Mesothelial cell of epicardium (in vitro differentiated cells): ENCODE data around the gene EYA3. TPM values are rescaled to one million over a fixed set of nuclear protein-coding genes. Genes with fewer than 3 reads are reported as not detected.

Source experiments
- DNase-seq, 2 experiments: peaks; one replicate each; pipeline ENCODE4 v3.0.0; 2021; ENCODE audit warnings: low spot score in 2 of 2; ENCODE audit not compliant: unreplicated experiment in 2 of 2
- H3K27ac Mint-ChIP-seq: 2 replicates; pipeline ENCODE4 v1.8.0; 2021; ENCODE audit warnings: mixed read lengths
- H3K27me3 Mint-ChIP-seq: 2 replicates; pipeline ENCODE4 v1.8.0; 2021; ENCODE audit warnings: low read depth, mixed read lengths
- H3K36me3 Mint-ChIP-seq: 2 replicates; pipeline ENCODE4 v1.8.0; 2021; ENCODE audit warnings: mixed read lengths
- H3K4me1 Mint-ChIP-seq: 2 replicates; pipeline ENCODE4 v1.8.0; 2021; ENCODE audit warnings: mixed read lengths
- H3K4me3 Mint-ChIP-seq: 2 replicates; pipeline ENCODE4 v1.8.0; 2021; ENCODE audit warnings: mild to moderate bottlenecking, moderate library complexity, mixed read lengths
- H3K9me3 Mint-ChIP-seq: 2 replicates; pipeline ENCODE4 v1.8.0; 2021; ENCODE audit warnings: mixed read lengths
- CTCF ChIP-seq: fragments of 200-600 bp; sonication (generic); IDR thresholded peaks from one replicate; pipeline ENCODE4 v1.5.0; 2021; ENCODE audit warnings: antibody characterized with exemption; ENCODE audit not compliant: unreplicated experiment
- total RNA-seq: library from RNA; stranded (reverse); gene quantifications from 3 replicates; pipeline ENCODE4 v1.2.1, GENCODE V29; 2021

EYA3 gene
- total RNA-seq, 1 donor from 2014 or later: 29.3 TPM

GRCh38 chr1:27940297-27940696 is 148.1 kb downstream of the EYA3 start:
- TF ChIP-seq CTCF: no peak
- H3K27ac Mint-ChIP-seq: no peak overlapping the region
- no peak overlapping the region for H3K4me3 Mint-ChIP-seq
- H3K9me3 Mint-ChIP-seq: no peaks in the 10 kb centered on the region
- DNase-seq: no peak
- no peaks in the 10 kb centered on the region for H3K36me3 Mint-ChIP-seq
- peaks cover 7% of the 10 kb centered on the region for H3K4me1 Mint-ChIP-seq
- H3K27me3 Mint-ChIP-seq: peaks cover 12% of the 10 kb centered on the region

- no peak for TF ChIP-seq CTCF
- Mint-ChIP-seq H3K9me3 (no peaks in the 10 kb centered on the region), H3K36me3 (no peaks in the 10 kb centered on the region), H3K27me3 (peaks cover 20% of the 10 kb centered on the region), H3K4me1 (peaks cover 10% of the 10 kb centered on the region), H3K4me3 (no peak overlapping the region), H3K27ac (no peak overlapping the region)
- DNase-seq: no peak
Measured at GRCh38 chr1:27938488-27938887, 149.9 kb downstream of the EYA3 start.

- no peaks in the 10 kb centered on the region for H3K36me3 Mint-ChIP-seq
- no peak for TF ChIP-seq CTCF
- H3K9me3 Mint-ChIP-seq: no peaks in the 10 kb centered on the region
- H3K4me1 Mint-ChIP-seq: peaks cover 10% of the 10 kb centered on the region
- DNase-seq: no peak
- peaks cover 21% of the 10 kb centered on the region for H3K27me3 Mint-ChIP-seq
- H3K4me3 Mint-ChIP-seq: no peak overlapping the region
- H3K27ac Mint-ChIP-seq: no peak overlapping the region
Measured at GRCh38 chr1:27937524-27937836, 150.9 kb downstream of the EYA3 start.

GRCh38 chr1:27936370-27936769 is 152.0 kb downstream of the EYA3 start:
- H3K27ac Mint-ChIP-seq: no peak overlapping the region
- no peaks in the 10 kb centered on the region for H3K9me3 Mint-ChIP-seq
- peaks cover 23% of the 10 kb centered on the region for H3K27me3 Mint-ChIP-seq
- H3K4me3 Mint-ChIP-seq: no peak overlapping the region
- H3K36me3 Mint-ChIP-seq: no peaks in the 10 kb centered on the region
- peaks cover 10% of the 10 kb centered on the region for H3K4me1 Mint-ChIP-seq
- DNase-seq: no peak
- TF ChIP-seq CTCF: no peak

GRCh38 chr1:27935721-27936120 is 152.7 kb downstream of the EYA3 start:
- Mint-ChIP-seq H3K36me3 (no peaks in the 10 kb centered on the region), H3K27me3 (peaks cover 23% of the 10 kb centered on the region), H3K4me3 (peak overlapping the region; percentile 69), H3K9me3 (no peaks in the 10 kb centered on the region), H3K4me1 (peaks cover 10% of the 10 kb centered on the region), H3K27ac (no peak overlapping the region)
- no peak for TF ChIP-seq CTCF
- DNase-seq: no peak
